ENCODE results near the gene CBX4. TPM values are rescaled to one million over a fixed set of nuclear protein-coding genes. Genes with fewer than 3 reads are reported as not detected.
A peak's percentile ranks its signal among the peaks of the same experiment; 100 is the strongest.

The CBX4 gene
- total and polyA plus RNA-seq, 2 of the 13 experiments (the other 11 are each of a cell fraction or from before 2014, with no cell fraction given) = 25.8 to 50.8 TPM

DNA sequence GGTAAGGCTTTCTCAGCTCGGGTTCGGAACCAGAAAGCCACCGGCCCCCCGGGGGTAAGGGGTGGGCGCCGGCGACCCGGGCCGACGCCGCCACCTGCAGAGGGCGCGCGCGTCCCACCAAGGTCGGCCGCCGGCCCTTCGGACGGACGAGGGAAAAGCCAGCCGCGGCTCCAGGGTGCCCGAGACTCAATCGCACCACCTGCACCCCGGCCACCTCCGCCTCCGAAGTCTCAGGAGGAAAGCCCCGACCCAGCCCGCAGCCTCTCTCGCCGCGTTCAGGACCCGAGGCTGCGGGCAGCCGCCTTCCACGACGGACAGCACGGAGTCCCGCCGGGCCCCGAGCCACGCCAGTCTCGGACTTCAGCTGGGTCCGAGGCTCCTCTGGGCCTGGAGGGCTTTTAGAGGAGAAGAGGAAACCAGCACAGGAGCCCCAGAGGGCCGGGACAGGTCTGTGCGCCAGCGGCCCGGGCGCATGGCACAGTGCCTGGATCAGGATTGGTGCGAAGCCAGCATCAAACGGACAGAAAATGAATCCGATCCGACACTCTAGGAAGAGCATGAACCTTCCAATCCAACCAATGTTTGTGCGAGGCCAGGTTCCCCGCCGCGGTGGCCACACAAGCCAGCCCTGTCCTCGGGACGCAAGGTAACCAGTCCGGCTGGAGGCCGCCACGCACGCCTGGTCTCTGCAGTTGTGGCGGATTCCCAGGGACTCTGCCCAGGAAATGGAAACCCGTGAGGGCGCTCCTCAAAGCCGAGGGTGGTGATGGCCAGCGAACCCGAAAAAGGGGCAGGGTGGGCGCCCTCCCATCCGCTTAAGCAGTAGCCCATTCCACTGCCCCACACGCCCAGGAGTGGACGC, 49.1 kb downstream of the CBX4 start (continued):
- TF ChIP-seq, protein P1, sequence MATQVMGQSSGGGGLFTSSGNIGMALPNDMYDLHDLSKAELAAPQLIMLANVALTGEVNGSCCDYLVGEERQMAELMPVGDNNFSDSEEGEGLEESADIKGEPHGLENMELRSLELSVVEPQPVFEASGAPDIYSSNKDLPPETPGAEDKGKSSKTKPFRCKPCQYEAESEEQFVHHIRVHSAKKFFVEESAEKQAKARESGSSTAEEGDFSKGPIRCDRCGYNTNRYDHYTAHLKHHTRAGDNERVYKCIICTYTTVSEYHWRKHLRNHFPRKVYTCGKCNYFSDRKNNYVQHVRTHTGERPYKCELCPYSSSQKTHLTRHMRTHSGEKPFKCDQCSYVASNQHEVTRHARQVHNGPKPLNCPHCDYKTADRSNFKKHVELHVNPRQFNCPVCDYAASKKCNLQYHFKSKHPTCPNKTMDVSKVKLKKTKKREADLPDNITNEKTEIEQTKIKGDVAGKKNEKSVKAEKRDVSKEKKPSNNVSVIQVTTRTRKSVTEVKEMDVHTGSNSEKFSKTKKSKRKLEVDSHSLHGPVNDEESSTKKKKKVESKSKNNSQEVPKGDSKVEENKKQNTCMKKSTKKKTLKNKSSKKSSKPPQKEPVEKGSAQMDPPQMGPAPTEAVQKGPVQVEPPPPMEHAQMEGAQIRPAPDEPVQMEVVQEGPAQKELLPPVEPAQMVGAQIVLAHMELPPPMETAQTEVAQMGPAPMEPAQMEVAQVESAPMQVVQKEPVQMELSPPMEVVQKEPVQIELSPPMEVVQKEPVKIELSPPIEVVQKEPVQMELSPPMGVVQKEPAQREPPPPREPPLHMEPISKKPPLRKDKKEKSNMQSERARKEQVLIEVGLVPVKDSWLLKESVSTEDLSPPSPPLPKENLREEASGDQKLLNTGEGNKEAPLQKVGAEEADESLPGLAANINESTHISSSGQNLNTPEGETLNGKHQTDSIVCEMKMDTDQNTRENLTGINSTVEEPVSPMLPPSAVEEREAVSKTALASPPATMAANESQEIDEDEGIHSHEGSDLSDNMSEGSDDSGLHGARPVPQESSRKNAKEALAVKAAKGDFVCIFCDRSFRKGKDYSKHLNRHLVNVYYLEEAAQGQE (IDR thresholded peaks at IDR 0.05; ENCODE audit: borderline replicate concordance in 1 of 2, low read depth in 1 of 2, low read length in 2 of 2) = no peak
- TF ChIP-seq ZNF12 (CRISPR knock-in tag; IDR thresholded peaks at IDR 0.05) = no peak
- no peak for TF ChIP-seq ZNF282 (IDR thresholded peaks at IDR 0.05; ENCODE audit: partially characterized antibody)
- no peak for TF ChIP-seq NFIB (CRISPR knock-in tag; IDR thresholded peaks at IDR 0.05; ENCODE audit: borderline replicate concordance)
- 0 out of 2 replicates have a peak, but pooled peaks have one; percentile 59 for TF ChIP-seq SALL2 (CRISPR knock-in tag; IDR thresholded peaks at IDR 0.05)
- TF ChIP-seq GABPB1 (CRISPR knock-in tag; IDR thresholded peaks at IDR 0.05) = peak; percentile 39; the same call in 1 of the 2 replicates
- TF ChIP-seq, protein P2, sequence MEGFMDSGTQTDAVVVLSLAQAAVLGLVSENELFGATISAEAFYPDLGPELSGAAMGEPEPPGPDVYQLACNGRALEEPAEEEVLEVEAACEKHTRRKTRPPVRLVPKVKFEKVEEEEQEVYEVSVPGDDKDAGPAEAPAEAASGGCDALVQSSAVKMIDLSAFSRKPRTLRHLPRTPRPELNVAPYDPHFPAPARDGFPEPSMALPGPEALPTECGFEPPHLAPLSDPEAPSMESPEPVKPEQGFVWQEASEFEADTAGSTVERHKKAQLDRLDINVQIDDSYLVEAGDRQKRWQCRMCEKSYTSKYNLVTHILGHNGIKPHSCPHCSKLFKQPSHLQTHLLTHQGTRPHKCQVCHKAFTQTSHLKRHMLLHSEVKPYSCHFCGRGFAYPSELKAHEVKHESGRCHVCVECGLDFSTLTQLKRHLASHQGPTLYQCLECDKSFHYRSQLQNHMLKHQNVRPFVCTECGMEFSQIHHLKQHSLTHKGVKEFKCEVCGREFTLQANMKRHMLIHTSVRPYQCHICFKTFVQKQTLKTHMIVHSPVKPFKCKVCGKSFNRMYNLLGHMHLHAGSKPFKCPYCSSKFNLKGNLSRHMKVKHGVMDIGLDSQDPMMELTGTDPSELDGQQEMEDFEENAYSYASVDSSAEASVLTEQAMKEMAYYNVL (CRISPR knock-in tag; IDR thresholded peaks at IDR 0.05; ENCODE audit: borderline replicate concordance) = peak; percentile 52
- TF ChIP-seq PAX8 (CRISPR knock-in tag; IDR thresholded peaks at IDR 0.05; ENCODE audit: borderline replicate concordance) = no peak
- TF ChIP-seq TMF1 (CRISPR knock-in tag; IDR thresholded peaks at IDR 0.05; ENCODE audit: low read depth) = no peak
- no peak for TF ChIP-seq ZNF382 (CRISPR knock-in tag; IDR thresholded peaks at IDR 0.05; ENCODE audit: borderline replicate concordance)
- no peak for TF ChIP-seq ATF1 (CRISPR knock-in tag; IDR thresholded peaks at IDR 0.05)
- no peak; the same call in 1 of the 2 replicates for TF ChIP-seq IRF2 (CRISPR knock-in tag; IDR thresholded peaks at IDR 0.05)
- no peak for TF ChIP-seq THYN1 (CRISPR knock-in tag; IDR thresholded peaks at IDR 0.05; ENCODE audit: borderline replicate concordance, low read depth)
- no peak for TF ChIP-seq ZNF343 (CRISPR knock-in tag; IDR thresholded peaks at IDR 0.05)
- TF ChIP-seq, protein P3, sequence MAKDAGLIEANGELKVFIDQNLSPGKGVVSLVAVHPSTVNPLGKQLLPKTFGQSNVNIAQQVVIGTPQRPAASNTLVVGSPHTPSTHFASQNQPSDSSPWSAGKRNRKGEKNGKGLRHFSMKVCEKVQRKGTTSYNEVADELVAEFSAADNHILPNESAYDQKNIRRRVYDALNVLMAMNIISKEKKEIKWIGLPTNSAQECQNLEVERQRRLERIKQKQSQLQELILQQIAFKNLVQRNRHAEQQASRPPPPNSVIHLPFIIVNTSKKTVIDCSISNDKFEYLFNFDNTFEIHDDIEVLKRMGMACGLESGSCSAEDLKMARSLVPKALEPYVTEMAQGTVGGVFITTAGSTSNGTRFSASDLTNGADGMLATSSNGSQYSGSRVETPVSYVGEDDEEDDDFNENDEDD (CRISPR knock-in tag; IDR thresholded peaks at IDR 0.05; ENCODE audit: borderline replicate concordance) = no peak
- no peak for TF ChIP-seq NFKBIZ (CRISPR knock-in tag; IDR thresholded peaks at IDR 0.05)
- TF ChIP-seq ATF7-NPFF (CRISPR knock-in tag; IDR thresholded peaks at IDR 0.05; ENCODE audit: low read depth) = no peak
- TF ChIP-seq NFYB (CRISPR knock-in tag; IDR thresholded peaks at IDR 0.05) = no peak
- no peak for TF ChIP-seq ZNF879 (CRISPR knock-in tag; IDR thresholded peaks at IDR 0.05)
- TF ChIP-seq, protein P4, sequence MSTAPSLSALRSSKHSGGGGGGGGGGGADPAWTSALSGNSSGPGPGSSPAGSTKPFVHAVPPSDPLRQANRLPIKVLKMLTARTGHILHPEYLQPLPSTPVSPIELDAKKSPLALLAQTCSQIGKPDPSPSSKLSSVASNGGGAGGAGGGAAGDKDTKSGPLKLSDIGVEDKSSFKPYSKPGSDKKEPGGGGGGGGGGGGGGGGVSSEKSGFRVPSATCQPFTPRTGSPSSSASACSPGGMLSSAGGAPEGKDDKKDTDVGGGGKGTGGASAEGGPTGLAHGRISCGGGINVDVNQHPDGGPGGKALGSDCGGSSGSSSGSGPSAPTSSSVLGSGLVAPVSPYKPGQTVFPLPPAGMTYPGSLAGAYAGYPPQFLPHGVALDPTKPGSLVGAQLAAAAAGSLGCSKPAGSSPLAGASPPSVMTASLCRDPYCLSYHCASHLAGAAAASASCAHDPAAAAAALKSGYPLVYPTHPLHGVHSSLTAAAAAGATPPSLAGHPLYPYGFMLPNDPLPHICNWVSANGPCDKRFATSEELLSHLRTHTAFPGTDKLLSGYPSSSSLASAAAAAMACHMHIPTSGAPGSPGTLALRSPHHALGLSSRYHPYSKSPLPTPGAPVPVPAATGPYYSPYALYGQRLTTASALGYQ (CRISPR knock-in tag; IDR thresholded peaks at IDR 0.05) = peak; percentile 54; the same call in 1 of the 2 replicates
- TF ChIP-seq CBX5 (CRISPR knock-in tag; IDR thresholded peaks at IDR 0.05; ENCODE audit: borderline replicate concordance) = no peak
